HepG2 (cell line): Measurements from ENCODE around the gene DPH6. TPM values are rescaled to one million over a fixed set of nuclear protein-coding genes. Genes with fewer than 3 reads are reported as not detected.

Source experiments
- ATAC-seq: fragments of 200-7000 bp; cut with Tn5 transposase; 3 replicates; pipeline ENCODE4 v1.9.1; 2020; ENCODE audit warnings: mild to moderate bottlenecking, moderate library complexity
- BruUV-seq: library from RNA; stranded (reverse); fragments of 400-500 nt; replicated peaks from 2 replicates; lab custom pipeline; 2021; lab: Mats Ljungman, UMichigan
- CTCF ChIA-PET: fragments of 300-600 bp; formaldehyde crosslinking; extraction: SDS; loops from one replicate; lab custom pipeline; 2021; ENCODE audit warnings: low total read pairs, inconsistent platforms, low intra/inter-chr PET ratio; lab: Yijun Ruan, JAX
- POLR2A ChIA-PET: fragments of 350-600 bp; sonication (Branson Sonifier 250); formaldehyde crosslinking; loops from one replicate; lab custom pipeline; 2020; ENCODE audit warnings: antibody characterized with exemption, inconsistent platforms; lab: Yijun Ruan, JAX
- DNase-seq: peaks from one replicate; pipeline ENCODE4 v3.0.0-alpha.2; 2015; ENCODE audit warnings: low spot score
- FAIRE-seq: peaks from 3 replicates; lab custom pipeline; 2011; peaks lifted over from hg19 to GRCh38; lab: Jason Lieb, UNC
- H2AFZ ChIP-seq: one replicate; pipeline ENCODE4 v1.6.1; 2011; ENCODE audit warnings: low read length, inconsistent platforms
- H3K27ac ChIP-seq: fragments of 300-600 bp; 3 replicates; pipeline ENCODE4 v1.8.0; 2011; ENCODE audit warnings: mixed run types, mild to moderate bottlenecking, mixed read lengths, low read length, inconsistent platforms; ENCODE audit not compliant: insufficient read depth; ENCODE audit errors: extremely low read length
- H3K27me3 ChIP-seq, 2 experiments: fragments of 200-600 bp in 1 of 2; 2 replicates in 1 of 2; 3 replicates in 1 of 2; pipeline versions ENCODE4 v1.6.0 to v1.8.0; 2011; ENCODE audit warnings: low read length in 2 of 2, mild to moderate bottlenecking in 2 of 2, moderate library complexity in 2 of 2, inconsistent platforms in 1 of 2; ENCODE audit not compliant: insufficient read depth in 2 of 2, control insufficient read depth in 1 of 2
- H3K36me3 ChIP-seq, 2 experiments: fragments of 200-600 bp in 1 of 2; replicated peaks in 1 of 2; 2 replicates in 1 of 2; 3 replicates in 1 of 2; pipeline versions ENCODE4 v1.5.1 to v1.8.0; 2011; ENCODE audit warnings: low read length in 2 of 2, inconsistent platforms in 1 of 2; ENCODE audit not compliant: insufficient read depth in 2 of 2, control insufficient read depth in 1 of 2
- H3K4me1 ChIP-seq: 2 replicates; pipeline ENCODE4 v1.5.1; 2012; ENCODE audit warnings: low read length, inconsistent platforms; ENCODE audit not compliant: insufficient read depth
- H3K4me2 ChIP-seq: 2 replicates; pipeline ENCODE4 v1.6.0; 2011; ENCODE audit warnings: low read depth, low read length, inconsistent platforms
- H3K4me3 ChIP-seq, 3 experiments: fragments of 200-600 bp in 1 of 3; sonication (generic), shearing (Covaris generic) in 1 of 3; replicated peaks in 1 of 3; 2 replicates each; pipeline ENCODE4 v1.5.1; 2011 to 2016; ENCODE audit warnings: low read length in 3 of 3, inconsistent platforms in 2 of 3, low read depth in 2 of 3, mild to moderate bottlenecking in 2 of 3, control low read depth in 1 of 3, mixed read lengths in 1 of 3; ENCODE audit not compliant: insufficient read depth in 1 of 3
- H3K79me2 ChIP-seq: one replicate; pipeline ENCODE4 v1.6.1; 2011; ENCODE audit warnings: low read length, inconsistent platforms; ENCODE audit not compliant: insufficient read depth
- H3K9ac ChIP-seq: 2 replicates; pipeline ENCODE4 v1.6.0; 2011; ENCODE audit warnings: mild to moderate bottlenecking, low read depth, low read length, inconsistent platforms; ENCODE audit not compliant: insufficient read depth
- H3K9me3 ChIP-seq: 2 replicates; pipeline ENCODE4 v1.5.1; 2012; ENCODE audit warnings: mild to moderate bottlenecking, low read length
- H4K20me1 ChIP-seq: 2 replicates; pipeline ENCODE4 v1.6.0; 2011; ENCODE audit warnings: inconsistent platforms, mild to moderate bottlenecking, low read length, moderate library complexity; ENCODE audit not compliant: insufficient read depth
- CREB1 ChIP-seq, 2 experiments: fragments of 450-650 bp in 1 of 2; IDR thresholded peaks; 2 replicates each; pipeline ENCODE4 v1.6.1; 2016 to 2017; ENCODE audit warnings: control low read depth in 1 of 2, mild to moderate bottlenecking in 1 of 2, missing compliant biosample characterization in 1 of 2, missing genetic modification characterization in 1 of 2
- FOSL2 ChIP-seq: sonication (generic); formaldehyde crosslinking; IDR thresholded peaks from 2 replicates; pipeline ENCODE4 v1.4.0; 2020; ENCODE audit warnings: missing genetic modification reagents
- MAFF ChIP-seq: IDR thresholded peaks from 2 replicates; pipeline ENCODE4 v1.6.1; 2011; ENCODE audit warnings: low read depth, low read length, improper control_type of control experiment
- MAFK ChIP-seq, 2 experiments: IDR thresholded peaks in 1 of 2; conservative IDR thresholded peaks in 1 of 2; 2 replicates each; pipeline ENCODE4 v1.6.1; 2011; ENCODE audit warnings: improper control_type of control experiment in 2 of 2, low read length in 2 of 2
- NFE2L2 ChIP-seq: fragments of 150-350 bp; IDR thresholded peaks from 2 replicates; pipeline ENCODE4 v1.6.1; 2014; ENCODE audit warnings: low read length
- TFDP1 ChIP-seq: IDR thresholded peaks from 2 replicates; pipeline ENCODE4 v1.6.1; 2016; ENCODE audit warnings: missing compliant biosample characterization, missing genetic modification reagents, borderline replicate concordance
- ZFP82 ChIP-seq: sonication (generic); formaldehyde crosslinking; IDR thresholded peaks from 2 replicates; pipeline ENCODE4 v1.5.1; 2020; ENCODE audit warnings: mild to moderate bottlenecking, missing genetic modification reagents, borderline replicate concordance
- ZNF292 ChIP-seq: sonication (generic); formaldehyde crosslinking; IDR thresholded peaks from 2 replicates; pipeline ENCODE4 v1.8.1; 2022; ENCODE audit warnings: mild to moderate bottlenecking, low read depth, missing genetic modification reagents, borderline replicate concordance
- ZNF501 ChIP-seq: sonication (generic); formaldehyde crosslinking; IDR thresholded peaks from 2 replicates; pipeline ENCODE4 v1.5.1; 2020; ENCODE audit warnings: mild to moderate bottlenecking, moderate library complexity, missing genetic modification reagents
- WGBS: methylation state at CpG from one replicate; pipeline ENCODE4 v1.1.6; 2017; ENCODE audit warnings: low lambda C conversion rate; 5-methylcytosine and 5-hydroxymethylcytosine counted together
- in situ Hi-C: cut with HindIII; loops from 2 replicates; pipeline ENCODE4 v1.10.0; 2017; ENCODE audit warnings: low pct_unique_long_range_greater_than_20kb; ENCODE audit not compliant: extremely low pct_ligation_motif_present
- intact Hi-C: fragments of 100-400 bp; cut with micrococcal nuclease; formaldehyde crosslinking; loops from one replicate; pipeline ENCODE4 v1.10.0; 2022; ENCODE audit not compliant: unreplicated experiment
- polyA plus RNA-seq, 8 experiments: library from polyadenylated mRNA; depleted of rRNA in 3 of 8; stranded (reverse) in 7 of 8; unstranded in 1 of 8; fragments of >200 nt; fragmentation: Illumina TruSeq in 4 of 8; extraction: Trizol in 4 of 8; gene quantifications; 2 replicates each; pipeline versions ENCODE4 v1.2.1 to v1.2.3, GENCODE V29; 2011 to 2016; ENCODE audit warnings: low read depth in 4 of 8, missing spikeins in 1 of 8, mixed read lengths in 1 of 8; ENCODE audit not compliant: insufficient read depth in 1 of 8
- total RNA-seq, 5 experiments: library from RNA; depleted of rRNA; stranded (reverse); fragments of >200 nt; fragmentation: Illumina TruSeq; extraction: Trizol; gene quantifications; 2 replicates each; pipeline ENCODE4 v1.2.3, GENCODE V29; 2016; ENCODE audit warnings: low read depth in 1 of 5
- TF ChIP-seq, protein P1 (sequence below): sonication (generic); formaldehyde crosslinking; IDR thresholded peaks from 2 replicates; pipeline ENCODE4 v1.4.0; 2020; ENCODE audit warnings: missing genetic modification reagents

DPH6 gene
- total and polyA plus RNA-seq, 2 of the 13 experiments (the other 11 are each of a cell fraction or from before 2014, with no cell fraction given), result 10.2 to 25.8 TPM

DNA sequence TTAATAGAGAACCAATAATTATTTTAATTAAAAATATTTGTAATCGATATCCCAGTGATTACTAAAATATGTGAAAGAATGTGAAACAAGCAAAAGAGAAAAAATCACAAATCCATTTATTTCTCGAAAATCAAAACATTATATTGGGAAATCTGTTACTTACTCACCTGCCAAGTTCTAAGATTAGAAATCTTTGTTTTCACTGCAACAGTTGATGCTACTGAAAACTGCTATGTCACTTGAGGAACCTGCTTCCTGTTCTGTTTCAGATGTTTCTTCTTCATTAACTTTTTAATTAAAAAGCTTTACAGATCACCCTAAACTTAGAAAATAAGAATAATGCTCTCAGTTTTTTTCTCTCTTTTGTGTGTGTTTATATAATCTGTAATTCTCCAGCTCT lies 13.7 kb upstream of the DPH6 start (continued):
- TF ChIP-seq ZFP82 (CRISPR knock-in tag), result no peak

GRCh38 chr15:35557544-35557943 lies 11.6 kb upstream of the DPH6 start:
- ChIA-PET CTCF (no interaction called here), POLR2A (no interaction called here)
- Histone ChIP-seq H3K4me2 (no peak overlapping the region), H3K27ac (no peak overlapping the region), H3K79me2 (no peaks in the 10 kb centered on the region), H3K36me3 (no peaks in the 10 kb centered on the region), H3K9me3 (no peaks in the 10 kb centered on the region), H3K9ac (no peak overlapping the region), H3K4me1 (no peaks in the 10 kb centered on the region), H2AFZ (no peak overlapping the region), H3K27me3 (no peaks in the 10 kb centered on the region), H4K20me1 (no peaks in the 10 kb centered on the region), H3K4me3 (no peak overlapping the region)
- FAIRE-seq (no peak), DNase-seq (peak; percentile 3), ATAC-seq (no peak)
- BruUV-seq, result no TSS peak
- peak; percentile 39; the same call in 1 of the 2 replicates for TF ChIP-seq FOSL2 (CRISPR knock-in tag)
- peak; percentile 61 for TF ChIP-seq MAFF
- TF ChIP-seq ZNF292 (CRISPR knock-in tag), result no peak
- TF ChIP-seq CREB1 (IDR thresholded peaks at IDR 0.05), result peak; percentile 47; the same call in 1 of the 2 replicates
- no peak for TF ChIP-seq CREB1 (CRISPR knock-in tag; IDR thresholded peaks at IDR 0.05)
- TF ChIP-seq, protein P1, sequence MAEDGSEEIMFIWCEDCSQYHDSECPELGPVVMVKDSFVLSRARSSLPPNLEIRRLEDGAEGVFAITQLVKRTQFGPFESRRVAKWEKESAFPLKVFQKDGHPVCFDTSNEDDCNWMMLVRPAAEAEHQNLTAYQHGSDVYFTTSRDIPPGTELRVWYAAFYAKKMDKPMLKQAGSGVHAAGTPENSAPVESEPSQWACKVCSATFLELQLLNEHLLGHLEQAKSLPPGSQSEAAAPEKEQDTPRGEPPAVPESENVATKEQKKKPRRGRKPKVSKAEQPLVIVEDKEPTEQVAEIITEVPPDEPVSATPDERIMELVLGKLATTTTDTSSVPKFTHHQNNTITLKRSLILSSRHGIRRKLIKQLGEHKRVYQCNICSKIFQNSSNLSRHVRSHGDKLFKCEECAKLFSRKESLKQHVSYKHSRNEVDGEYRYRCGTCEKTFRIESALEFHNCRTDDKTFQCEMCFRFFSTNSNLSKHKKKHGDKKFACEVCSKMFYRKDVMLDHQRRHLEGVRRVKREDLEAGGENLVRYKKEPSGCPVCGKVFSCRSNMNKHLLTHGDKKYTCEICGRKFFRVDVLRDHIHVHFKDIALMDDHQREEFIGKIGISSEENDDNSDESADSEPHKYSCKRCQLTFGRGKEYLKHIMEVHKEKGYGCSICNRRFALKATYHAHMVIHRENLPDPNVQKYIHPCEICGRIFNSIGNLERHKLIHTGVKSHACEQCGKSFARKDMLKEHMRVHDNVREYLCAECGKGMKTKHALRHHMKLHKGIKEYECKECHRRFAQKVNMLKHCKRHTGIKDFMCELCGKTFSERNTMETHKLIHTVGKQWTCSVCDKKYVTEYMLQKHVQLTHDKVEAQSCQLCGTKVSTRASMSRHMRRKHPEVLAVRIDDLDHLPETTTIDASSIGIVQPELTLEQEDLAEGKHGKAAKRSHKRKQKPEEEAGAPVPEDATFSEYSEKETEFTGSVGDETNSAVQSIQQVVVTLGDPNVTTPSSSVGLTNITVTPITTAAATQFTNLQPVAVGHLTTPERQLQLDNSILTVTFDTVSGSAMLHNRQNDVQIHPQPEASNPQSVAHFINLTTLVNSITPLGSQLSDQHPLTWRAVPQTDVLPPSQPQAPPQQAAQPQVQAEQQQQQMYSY (CRISPR knock-in tag), result no peak
- peak; percentile 59 to 68 for TF ChIP-seq MAFK (conservative IDR thresholded peaks at IDR 0.05 in 1 of 2, IDR thresholded peaks at IDR 0.05 in 1 of 2; ENCODE audit: low read length in 2 of 2)
- TF ChIP-seq NFE2L2, result peak; percentile 63; the same call in 1 of the 2 replicates
- TF ChIP-seq ZNF501 (CRISPR knock-in tag), result no peak
- no peak for TF ChIP-seq TFDP1 (CRISPR knock-in tag)
- intact Hi-C loops, result no loop called here
- 47% methylated on average over 4 of the region's 4 CpGs for WGBS
- in situ Hi-C loops, result no loop called here
